Prostate gland (tissue), 2 donors: ENCODE data around the gene SLC27A2.

Experiments
- POLR2AphosphoS5 ChIP-seq: sonication (generic); formaldehyde crosslinking; IDR thresholded peaks from one replicate; pipeline ENCODE4 v1.6.1; 2017; ENCODE audit warnings: antibody characterized with exemption
- TF ChIP-seq, protein P1 (sequence below), 4 experiments: fragments of 200-600 bp in 2 of 4; fragments of 450-650 bp in 2 of 4; sonication (generic) in 2 of 4; IDR thresholded peaks; 1 replicate in 3 of 4; 2 replicates in 1 of 4; pipeline ENCODE4 v1.5.1; 2016 to 2019; ENCODE audit warnings: antibody characterized with exemption in 4 of 4, mild to moderate bottlenecking in 2 of 4, moderate library complexity in 2 of 4

DNA sequence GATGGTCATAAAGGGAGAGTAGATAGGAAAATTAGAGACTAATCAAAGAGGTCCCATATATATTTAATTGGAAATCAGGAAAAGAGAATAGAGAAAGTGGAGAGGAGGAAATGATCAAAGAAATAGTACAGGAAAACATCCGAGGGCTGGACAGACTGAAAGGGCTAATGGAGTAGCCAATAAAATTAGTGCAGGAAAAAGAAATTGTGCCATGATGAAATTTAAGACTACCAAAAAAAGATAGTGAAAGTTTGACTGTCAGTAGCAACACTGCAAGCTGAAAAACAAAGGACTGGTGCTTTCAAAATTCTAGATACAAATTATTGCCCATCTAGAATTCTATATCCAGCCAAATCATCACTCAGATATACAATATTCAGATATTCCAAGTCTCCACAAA lies 36.3 kb downstream of the SLC27A2 start:
- TF ChIP-seq, protein P1, sequence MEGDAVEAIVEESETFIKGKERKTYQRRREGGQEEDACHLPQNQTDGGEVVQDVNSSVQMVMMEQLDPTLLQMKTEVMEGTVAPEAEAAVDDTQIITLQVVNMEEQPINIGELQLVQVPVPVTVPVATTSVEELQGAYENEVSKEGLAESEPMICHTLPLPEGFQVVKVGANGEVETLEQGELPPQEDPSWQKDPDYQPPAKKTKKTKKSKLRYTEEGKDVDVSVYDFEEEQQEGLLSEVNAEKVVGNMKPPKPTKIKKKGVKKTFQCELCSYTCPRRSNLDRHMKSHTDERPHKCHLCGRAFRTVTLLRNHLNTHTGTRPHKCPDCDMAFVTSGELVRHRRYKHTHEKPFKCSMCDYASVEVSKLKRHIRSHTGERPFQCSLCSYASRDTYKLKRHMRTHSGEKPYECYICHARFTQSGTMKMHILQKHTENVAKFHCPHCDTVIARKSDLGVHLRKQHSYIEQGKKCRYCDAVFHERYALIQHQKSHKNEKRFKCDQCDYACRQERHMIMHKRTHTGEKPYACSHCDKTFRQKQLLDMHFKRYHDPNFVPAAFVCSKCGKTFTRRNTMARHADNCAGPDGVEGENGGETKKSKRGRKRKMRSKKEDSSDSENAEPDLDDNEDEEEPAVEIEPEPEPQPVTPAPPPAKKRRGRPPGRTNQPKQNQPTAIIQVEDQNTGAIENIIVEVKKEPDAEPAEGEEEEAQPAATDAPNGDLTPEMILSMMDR (IDR thresholded peaks at IDR 0.05): no peak
- no peak for TF ChIP-seq POLR2AphosphoS5
